KMS-11 (cell line): ENCODE results near the gene ZNF791.

Experiments used
- H2AFZ ChIP-seq: fragments of 200-600 bp; sonication (generic); 2 replicates; pipeline ENCODE4 v1.6.1; 2016; ENCODE audit warnings: antibody characterized with exemption, mixed run types, low read depth
- H3K27ac ChIP-seq: fragments of 200-600 bp; sonication (generic); 2 replicates; pipeline ENCODE4 v1.6.1; 2016; ENCODE audit warnings: mild to moderate bottlenecking, mixed run types
- H3K27me3 ChIP-seq: fragments of 200-600 bp; sonication (generic); 2 replicates; pipeline ENCODE4 v1.6.1; 2017; ENCODE audit warnings: mild to moderate bottlenecking, low read depth, mixed run types, moderate library complexity; ENCODE audit not compliant: insufficient read depth
- H3K36me3 ChIP-seq: fragments of 200-600 bp; sonication (generic); 2 replicates; pipeline ENCODE4 v1.6.1; 2017; ENCODE audit warnings: mild to moderate bottlenecking, mixed run types; ENCODE audit not compliant: insufficient read depth
- H3K4me1 ChIP-seq: fragments of 200-600 bp; sonication (generic); 2 replicates; pipeline ENCODE4 v1.6.1; 2016; ENCODE audit warnings: mild to moderate bottlenecking, low read depth, mixed run types; ENCODE audit not compliant: poor library complexity, severe bottlenecking
- H3K4me2 ChIP-seq: fragments of 200-600 bp; sonication (generic); 2 replicates; pipeline ENCODE4 v1.7.0; 2016; ENCODE audit warnings: mild to moderate bottlenecking, mixed run types
- H3K4me3 ChIP-seq: fragments of 200-600 bp; sonication (generic); IDR thresholded peaks from 2 replicates; pipeline ENCODE4 v1.6.1; 2017; ENCODE audit warnings: low read depth, low read length, mixed read lengths; ENCODE audit not compliant: insufficient read depth
- H3K79me2 ChIP-seq: fragments of 200-600 bp; sonication (generic); 2 replicates; pipeline ENCODE4 v1.6.1; 2016; ENCODE audit warnings: low read depth, mixed run types; ENCODE audit not compliant: insufficient read depth
- H3K9ac ChIP-seq: fragments of 200-600 bp; sonication (generic); 2 replicates; pipeline ENCODE4 v1.6.1; 2016; ENCODE audit warnings: mild to moderate bottlenecking, mixed run types
- H4K20me1 ChIP-seq: fragments of 200-600 bp; sonication (generic); 2 replicates; pipeline ENCODE4 v1.6.1; 2016; ENCODE audit warnings: mild to moderate bottlenecking, mixed run types; ENCODE audit not compliant: insufficient read depth
- CTCF ChIP-seq: fragments of 200-600 bp; sonication (generic); conservative IDR thresholded peaks from 2 replicates; pipeline ENCODE4 v1.6.1; 2017; ENCODE audit warnings: low read depth, mild to moderate bottlenecking, antibody characterized with exemption, low read length, moderate library complexity, mixed read lengths

ZNF791 gene

GRCh38 chr19:12578641-12579040 lies 32.1 kb upstream of the ZNF791 start:
- 0 out of 2 replicates have a peak, but pooled peaks cover 5% of the 10 kb centered on the region for H3K36me3 ChIP-seq
- no peak for TF ChIP-seq CTCF

GRCh38 chr19:12580180-12580694 lies 30.5 kb upstream of the ZNF791 start:
- H3K4me2 ChIP-seq = no peak overlapping the region
- no peak overlapping the region for H2AFZ ChIP-seq
- TF ChIP-seq CTCF = no peak

More at GRCh38 chr19:12578641-12579040, 32.1 kb upstream of the ZNF791 start:
- Histone ChIP-seq H3K79me2 (no peaks in the 10 kb centered on the region), H3K27me3 (no peaks in the 10 kb centered on the region), H4K20me1 (no peaks in the 10 kb centered on the region), H3K9ac (no peak overlapping the region), H2AFZ (no peak overlapping the region), H3K4me1 (no peaks in the 10 kb centered on the region), H3K27ac (no peak overlapping the region), H3K4me3 (no peak overlapping the region), H3K4me2 (no peak overlapping the region)

DNA sequence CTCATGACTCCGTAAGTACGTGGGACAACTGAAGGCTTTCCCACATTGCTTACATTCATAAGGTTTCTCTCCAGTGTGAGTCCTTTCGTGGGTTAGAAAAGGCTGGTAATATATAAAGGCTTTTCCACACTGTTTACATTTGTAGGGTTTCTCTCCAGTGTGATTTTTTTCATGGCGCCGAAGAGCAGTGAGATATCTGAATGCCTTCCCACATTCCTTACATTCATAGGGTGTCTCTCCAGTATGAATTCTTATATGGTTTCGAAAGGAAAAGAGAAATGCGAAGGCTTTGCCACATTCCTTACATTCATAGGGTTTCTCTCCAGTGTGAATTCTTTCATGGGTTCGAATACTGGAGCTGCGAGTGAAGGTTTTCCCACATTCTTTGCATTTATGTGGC lies 29.6 kb upstream of the ZNF791 start:
- Histone ChIP-seq H3K4me2 (no peak overlapping the region), H3K27me3 (no peaks in the 10 kb centered on the region), H2AFZ (no peak overlapping the region), H3K9ac (no peak overlapping the region), H3K36me3 (0 out of 2 replicates have a peak, but pooled peaks cover 5% of the 10 kb centered on the region), H3K79me2 (no peaks in the 10 kb centered on the region), H3K4me1 (no peaks in the 10 kb centered on the region), H3K4me3 (no peak overlapping the region), H3K27ac (no peak overlapping the region), H4K20me1 (no peaks in the 10 kb centered on the region)
- TF ChIP-seq CTCF = no peak

More at GRCh38 chr19:12580180-12580694, 30.5 kb upstream of the ZNF791 start:
- no peaks in the 10 kb centered on the region for H3K4me1 ChIP-seq
- no peaks in the 10 kb centered on the region for H3K79me2 ChIP-seq
- H4K20me1 ChIP-seq = no peaks in the 10 kb centered on the region
- H3K36me3 ChIP-seq = 0 out of 2 replicates have a peak, but pooled peaks cover 5% of the 10 kb centered on the region
- H3K4me3 ChIP-seq = no peak overlapping the region
- no peak overlapping the region for H3K27ac ChIP-seq
- H3K27me3 ChIP-seq = no peaks in the 10 kb centered on the region
- H3K9ac ChIP-seq = no peak overlapping the region

GRCh38 chr19:12596485-12596884 lies 14.2 kb upstream of the ZNF791 start:
- Histone ChIP-seq H3K4me2 (no peak overlapping the region), H3K79me2 (no peaks in the 10 kb centered on the region), H3K36me3 (no peaks in the 10 kb centered on the region), H3K9ac (no peak overlapping the region), H3K4me3 (no peak overlapping the region), H3K27ac (no peak overlapping the region), H3K27me3 (no peaks in the 10 kb centered on the region), H3K4me1 (no peaks in the 10 kb centered on the region), H2AFZ (no peak overlapping the region), H4K20me1 (no peaks in the 10 kb centered on the region)
- TF ChIP-seq CTCF = no peak
